CD4-positive, alpha-beta T cell treated with Interferon gamma for 1 hour (primary cell): ENCODE measurements around the gene PTPMT1.

Source experiments
- DNase-seq: peaks from one replicate; pipeline ENCODE4 v3.0.0-alpha.2; 2020

PTPMT1 gene

DNA sequence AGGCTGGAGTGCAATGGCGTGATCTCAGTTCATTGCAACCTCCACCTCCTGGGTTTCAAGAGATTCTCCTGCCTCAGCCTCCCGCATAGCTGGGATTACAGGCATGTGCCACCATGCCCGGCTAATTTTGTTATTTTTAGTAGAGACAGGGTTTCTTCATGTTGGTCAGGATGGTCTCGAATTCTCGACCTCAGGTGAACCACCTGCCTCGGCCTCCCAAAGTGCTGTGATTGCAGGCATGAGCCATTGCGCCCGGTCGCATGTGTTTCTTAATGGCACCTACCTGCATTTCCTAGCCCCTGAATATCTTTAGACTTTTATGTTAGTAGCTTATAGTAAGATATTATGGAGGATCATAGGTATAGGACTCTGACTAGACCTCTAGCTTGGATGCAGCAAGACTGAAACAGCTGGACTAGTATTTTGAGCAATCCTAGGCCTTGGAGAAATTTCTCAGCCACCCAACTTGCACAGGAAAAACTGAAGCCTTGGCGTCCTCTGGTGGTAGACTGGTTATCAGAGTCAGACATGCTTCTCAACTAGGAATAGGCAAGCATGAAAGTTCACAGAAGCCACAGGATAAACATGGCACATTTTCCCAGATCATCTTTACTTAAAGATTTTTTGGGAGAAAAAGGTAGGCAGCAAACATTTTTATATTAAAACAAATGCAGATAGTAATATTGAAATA lies 51.5 kb downstream of the PTPMT1 start:
- no peak for DNase-seq

DNA sequence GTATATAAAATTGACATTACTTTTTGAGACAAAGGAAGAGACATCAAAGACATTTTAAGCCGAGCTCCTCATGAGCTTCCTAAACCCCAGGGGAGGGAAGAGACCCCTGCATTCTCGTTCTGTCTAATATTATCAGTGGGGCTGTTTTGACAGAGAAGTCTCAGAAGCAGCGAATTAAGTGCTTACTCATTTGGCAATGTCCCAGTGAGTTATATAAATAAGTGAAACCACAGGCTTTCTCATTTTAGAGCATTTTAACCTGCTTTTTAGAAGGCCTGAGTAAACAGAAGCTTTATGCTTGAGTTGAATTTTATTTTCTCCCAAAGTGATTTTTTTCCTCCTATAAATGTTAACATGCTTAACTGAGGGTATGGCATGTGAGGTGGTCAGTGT lies 52.0 kb downstream of the PTPMT1 start:
- no peak for DNase-seq

DNA sequence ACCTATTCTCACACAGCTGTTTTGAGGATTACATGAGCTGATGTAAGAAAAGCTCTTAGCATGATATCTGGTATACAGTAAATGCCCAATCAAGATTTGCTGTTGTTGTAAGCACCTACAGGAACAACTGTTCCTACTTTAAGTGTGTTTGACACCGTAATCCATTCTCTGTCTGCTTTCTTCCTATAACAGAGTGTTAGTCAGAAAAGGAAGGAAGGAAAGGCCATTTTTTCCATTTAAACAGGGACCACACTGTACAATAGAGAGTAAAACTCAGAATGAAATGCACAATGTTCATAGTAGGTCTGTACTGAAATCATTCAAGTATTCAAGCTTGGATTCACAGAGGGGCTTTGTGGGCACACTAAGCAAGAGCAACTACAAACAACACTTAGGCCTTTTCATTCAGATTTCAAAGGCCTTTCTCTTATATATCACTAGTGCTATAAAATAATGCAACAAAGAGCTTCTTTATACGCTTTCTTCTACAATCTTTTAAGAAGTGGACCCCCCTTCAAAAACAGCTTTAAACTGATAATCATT lies 55.5 kb downstream of the PTPMT1 start:
- no peak for DNase-seq
